Lower leg skin (tissue), 3 donors: ENCODE data around the gene MCF2L2.

Experiments used
- POLR2A ChIP-seq, 2 donors: fragments of 450-650 bp; IDR thresholded peaks; one replicate each; pipeline ENCODE4 v1.6.1; 2016 to 2017; ENCODE audit warnings: antibody characterized with exemption in 2 of 2, mild to moderate bottlenecking in 1 of 2, moderate library complexity in 1 of 2
- TF ChIP-seq, protein P1 (sequence below), 3 donors: fragments of 450-650 bp; IDR thresholded peaks; one replicate each; pipeline ENCODE4 v1.5.1; 2016; ENCODE audit warnings: antibody characterized with exemption in 3 of 3, mild to moderate bottlenecking in 3 of 3, moderate library complexity in 2 of 3

DNA sequence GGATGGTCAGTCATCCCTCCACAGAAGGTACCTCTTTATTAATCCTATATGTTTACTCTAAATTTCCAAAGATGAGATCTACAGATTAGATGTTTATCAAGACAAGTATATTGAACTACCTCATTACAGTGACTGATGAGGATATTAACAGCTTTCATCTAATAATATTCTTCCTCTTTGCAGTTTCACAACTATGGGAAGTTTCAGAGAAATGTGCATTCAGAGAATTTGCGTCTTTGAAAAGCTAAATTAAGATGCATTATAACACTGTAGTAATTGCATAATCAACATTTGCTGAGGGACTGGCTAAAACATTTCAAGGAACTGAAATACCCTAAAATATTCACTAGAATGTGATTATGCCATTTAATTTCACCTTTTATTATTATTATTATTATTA is 46.7 kb downstream of the MCF2L2 start:
- TF ChIP-seq, protein P1, sequence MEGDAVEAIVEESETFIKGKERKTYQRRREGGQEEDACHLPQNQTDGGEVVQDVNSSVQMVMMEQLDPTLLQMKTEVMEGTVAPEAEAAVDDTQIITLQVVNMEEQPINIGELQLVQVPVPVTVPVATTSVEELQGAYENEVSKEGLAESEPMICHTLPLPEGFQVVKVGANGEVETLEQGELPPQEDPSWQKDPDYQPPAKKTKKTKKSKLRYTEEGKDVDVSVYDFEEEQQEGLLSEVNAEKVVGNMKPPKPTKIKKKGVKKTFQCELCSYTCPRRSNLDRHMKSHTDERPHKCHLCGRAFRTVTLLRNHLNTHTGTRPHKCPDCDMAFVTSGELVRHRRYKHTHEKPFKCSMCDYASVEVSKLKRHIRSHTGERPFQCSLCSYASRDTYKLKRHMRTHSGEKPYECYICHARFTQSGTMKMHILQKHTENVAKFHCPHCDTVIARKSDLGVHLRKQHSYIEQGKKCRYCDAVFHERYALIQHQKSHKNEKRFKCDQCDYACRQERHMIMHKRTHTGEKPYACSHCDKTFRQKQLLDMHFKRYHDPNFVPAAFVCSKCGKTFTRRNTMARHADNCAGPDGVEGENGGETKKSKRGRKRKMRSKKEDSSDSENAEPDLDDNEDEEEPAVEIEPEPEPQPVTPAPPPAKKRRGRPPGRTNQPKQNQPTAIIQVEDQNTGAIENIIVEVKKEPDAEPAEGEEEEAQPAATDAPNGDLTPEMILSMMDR (IDR thresholded peaks at IDR 0.05) = no peak
- no peak for TF ChIP-seq POLR2A (IDR thresholded peaks at IDR 0.05)
